GM23338 (cell line): ENCODE results near the gene IL16. TPM values are rescaled to one million over a fixed set of nuclear protein-coding genes. Genes with fewer than 3 reads are reported as not detected.
A peak's percentile ranks its signal among the peaks of the same experiment; 100 is the strongest.

Experiments used
- ATAC-seq: fragments of 200-7000 bp; cut with Tn5 transposase; 3 replicates; pipeline ENCODE4 v1.9.1; 2020
- DNase-seq: peaks from one replicate; pipeline ENCODE4 v3.0.0-alpha.2; 2015; ENCODE audit warnings: low spot score
- H2AFZ ChIP-seq: fragments of 200-600 bp; sonication (generic); 2 replicates; pipeline ENCODE4 v1.8.0; 2016; ENCODE audit warnings: antibody characterized with exemption, mild to moderate bottlenecking, moderate library complexity
- H3F3A ChIP-seq: fragments of 200-600 bp; sonication (generic); replicated peaks from 2 replicates; pipeline ENCODE4 v1.8.0; 2017; ENCODE audit warnings: antibody characterized with exemption, mixed run types, low read depth
- H3K27ac ChIP-seq: fragments of 200-600 bp; sonication (generic); 2 replicates; pipeline ENCODE4 v1.6.1; 2016; ENCODE audit warnings: low read depth
- H3K27me3 ChIP-seq: fragments of 200-600 bp; sonication (generic); 2 replicates; pipeline ENCODE4 v1.8.0; 2016; ENCODE audit warnings: mild to moderate bottlenecking, mixed run types, moderate library complexity; ENCODE audit not compliant: insufficient read depth
- H3K36me3 ChIP-seq: fragments of 200-600 bp; sonication (generic); 2 replicates; pipeline ENCODE4 v1.8.0; 2016; ENCODE audit warnings: mild to moderate bottlenecking; ENCODE audit not compliant: insufficient read depth
- H3K4me1 ChIP-seq: fragments of 200-600 bp; sonication (generic); 2 replicates; pipeline ENCODE4 v1.8.0; 2016; ENCODE audit warnings: mild to moderate bottlenecking, moderate library complexity; ENCODE audit not compliant: insufficient read depth
- H3K4me2 ChIP-seq: fragments of 200-600 bp; sonication (generic); 2 replicates; pipeline ENCODE4 v1.7.1; 2017; ENCODE audit warnings: mixed run types
- H3K4me3 ChIP-seq: fragments of 200-600 bp; sonication (generic); 2 replicates; pipeline ENCODE4 v1.6.1; 2016; ENCODE audit warnings: mixed run types
- H3K79me2 ChIP-seq: fragments of 200-600 bp; sonication (generic); replicated peaks from 2 replicates; pipeline ENCODE4 v1.8.0; 2017; ENCODE audit warnings: mild to moderate bottlenecking; ENCODE audit not compliant: insufficient read depth
- H3K9me2 ChIP-seq: fragments of 200-600 bp; sonication (generic); 2 replicates; pipeline ENCODE4 v1.8.0; 2017; ENCODE audit not compliant: insufficient read depth
- H4K20me1 ChIP-seq: fragments of 200-600 bp; sonication (generic); replicated peaks from 2 replicates; pipeline ENCODE4 v1.8.0; 2017; ENCODE audit warnings: mild to moderate bottlenecking; ENCODE audit not compliant: insufficient read depth
- H3K27ac Mint-ChIP-seq: 2 replicates; pipeline ENCODE4 v1.8.0; 2020; ENCODE audit warnings: inconsistent platforms, mild to moderate bottlenecking, moderate library complexity, mixed read lengths
- H3K27me3 Mint-ChIP-seq: 3 replicates; pipeline ENCODE4 v1.8.0; 2022; ENCODE audit warnings: low read depth, mild to moderate bottlenecking, moderate library complexity, mixed read lengths, inconsistent platforms; ENCODE audit not compliant: insufficient read depth, poor library complexity
- H3K36me3 Mint-ChIP-seq: 3 replicates; pipeline ENCODE4 v1.8.0; 2021; ENCODE audit warnings: low read depth, mild to moderate bottlenecking, inconsistent platforms, moderate library complexity, mixed read lengths
- H3K4me1 Mint-ChIP-seq: 3 replicates; pipeline ENCODE4 v1.8.0; 2020; ENCODE audit warnings: mild to moderate bottlenecking, inconsistent platforms, mixed read lengths
- H3K4me3 Mint-ChIP-seq: 3 replicates; pipeline ENCODE4 v1.8.0; 2021; ENCODE audit warnings: moderate library complexity, mild to moderate bottlenecking, inconsistent platforms, mixed read lengths
- H3K9me3 Mint-ChIP-seq: 3 replicates; pipeline ENCODE4 v1.8.0; 2020; ENCODE audit warnings: moderate library complexity, mild to moderate bottlenecking, inconsistent platforms, mixed read lengths
- CREB1 ChIP-seq: fragments of 250-450 bp; sonication (Bioruptor Pico); IDR thresholded peaks from 2 replicates; pipeline ENCODE4 v1.5.0; 2020; ENCODE audit warnings: low read depth, mild to moderate bottlenecking, moderate library complexity
- EZH2 ChIP-seq: fragments of 200-600 bp; sonication (generic); IDR thresholded peaks from one replicate; pipeline ENCODE4 v1.8.0; 2017; ENCODE audit warnings: antibody characterized with exemption, mild to moderate bottlenecking, low read depth; ENCODE audit not compliant: unreplicated experiment
- JUNB ChIP-seq: IDR thresholded peaks from one replicate; pipeline ENCODE4 v1.6.1; 2016; ENCODE audit warnings: antibody characterized with exemption; ENCODE audit not compliant: unreplicated experiment
- NANOG ChIP-seq: IDR thresholded peaks from 2 replicates; pipeline ENCODE4 v1.6.1; 2016; ENCODE audit warnings: antibody characterized with exemption, borderline replicate concordance
- POLR2AphosphoS5 ChIP-seq: IDR thresholded peaks from 2 replicates; pipeline ENCODE4 v1.6.1; 2016; ENCODE audit warnings: antibody characterized with exemption, low read depth
- STAT1 ChIP-seq: IDR thresholded peaks from one replicate; pipeline ENCODE4 v1.6.1; 2016; ENCODE audit warnings: antibody characterized with exemption; ENCODE audit not compliant: unreplicated experiment
- ZNF114 ChIP-seq: fragments of 250-450 bp; sonication (Bioruptor Pico); IDR thresholded peaks from 2 replicates; pipeline ENCODE4 v1.5.0; 2020; ENCODE audit warnings: mild to moderate bottlenecking, moderate library complexity
- polyA plus RNA-seq: library from polyadenylated mRNA; unstranded; fragments of >200 nt; fragmentation: Nextera tagmentation; extraction: Ambion mirVana; gene quantifications from 2 replicates; pipeline ENCODE4 v1.2.1, GENCODE V29; 2016
- total RNA-seq: library from RNA; depleted of rRNA; stranded (reverse); fragments of >200 nt; shearing (Covaris generic); gene quantifications from 2 replicates; pipeline ENCODE4 v1.2.3, GENCODE V29; 2014
- TF ChIP-seq, protein P1 (sequence below): fragments of 250-450 bp; sonication (Bioruptor Pico); IDR thresholded peaks from 2 replicates; pipeline ENCODE4 v1.5.0; 2020; ENCODE audit warnings: mild to moderate bottlenecking, moderate library complexity
- TF ChIP-seq, protein P2 (sequence below), 2 experiments: fragments of 200-600 bp in 1 of 2; sonication (generic) in 1 of 2; conservative IDR thresholded peaks; 2 replicates each; pipeline versions ENCODE4 v1.5.1 to v1.6.1; 2016 to 2017; ENCODE audit warnings: antibody characterized with exemption in 2 of 2, low read depth in 2 of 2, mild to moderate bottlenecking in 2 of 2, moderate library complexity in 1 of 2
- TF ChIP-seq, protein P3 (sequence below): IDR thresholded peaks from one replicate; pipeline ENCODE4 v1.6.1; 2018; ENCODE audit warnings: antibody characterized with exemption; ENCODE audit not compliant: unreplicated experiment

Gene IL16
- total and polyA plus RNA-seq, 2 experiments from 2014 or later, result 0.29 TPM; not detected in 1

- TF ChIP-seq, protein P1, sequence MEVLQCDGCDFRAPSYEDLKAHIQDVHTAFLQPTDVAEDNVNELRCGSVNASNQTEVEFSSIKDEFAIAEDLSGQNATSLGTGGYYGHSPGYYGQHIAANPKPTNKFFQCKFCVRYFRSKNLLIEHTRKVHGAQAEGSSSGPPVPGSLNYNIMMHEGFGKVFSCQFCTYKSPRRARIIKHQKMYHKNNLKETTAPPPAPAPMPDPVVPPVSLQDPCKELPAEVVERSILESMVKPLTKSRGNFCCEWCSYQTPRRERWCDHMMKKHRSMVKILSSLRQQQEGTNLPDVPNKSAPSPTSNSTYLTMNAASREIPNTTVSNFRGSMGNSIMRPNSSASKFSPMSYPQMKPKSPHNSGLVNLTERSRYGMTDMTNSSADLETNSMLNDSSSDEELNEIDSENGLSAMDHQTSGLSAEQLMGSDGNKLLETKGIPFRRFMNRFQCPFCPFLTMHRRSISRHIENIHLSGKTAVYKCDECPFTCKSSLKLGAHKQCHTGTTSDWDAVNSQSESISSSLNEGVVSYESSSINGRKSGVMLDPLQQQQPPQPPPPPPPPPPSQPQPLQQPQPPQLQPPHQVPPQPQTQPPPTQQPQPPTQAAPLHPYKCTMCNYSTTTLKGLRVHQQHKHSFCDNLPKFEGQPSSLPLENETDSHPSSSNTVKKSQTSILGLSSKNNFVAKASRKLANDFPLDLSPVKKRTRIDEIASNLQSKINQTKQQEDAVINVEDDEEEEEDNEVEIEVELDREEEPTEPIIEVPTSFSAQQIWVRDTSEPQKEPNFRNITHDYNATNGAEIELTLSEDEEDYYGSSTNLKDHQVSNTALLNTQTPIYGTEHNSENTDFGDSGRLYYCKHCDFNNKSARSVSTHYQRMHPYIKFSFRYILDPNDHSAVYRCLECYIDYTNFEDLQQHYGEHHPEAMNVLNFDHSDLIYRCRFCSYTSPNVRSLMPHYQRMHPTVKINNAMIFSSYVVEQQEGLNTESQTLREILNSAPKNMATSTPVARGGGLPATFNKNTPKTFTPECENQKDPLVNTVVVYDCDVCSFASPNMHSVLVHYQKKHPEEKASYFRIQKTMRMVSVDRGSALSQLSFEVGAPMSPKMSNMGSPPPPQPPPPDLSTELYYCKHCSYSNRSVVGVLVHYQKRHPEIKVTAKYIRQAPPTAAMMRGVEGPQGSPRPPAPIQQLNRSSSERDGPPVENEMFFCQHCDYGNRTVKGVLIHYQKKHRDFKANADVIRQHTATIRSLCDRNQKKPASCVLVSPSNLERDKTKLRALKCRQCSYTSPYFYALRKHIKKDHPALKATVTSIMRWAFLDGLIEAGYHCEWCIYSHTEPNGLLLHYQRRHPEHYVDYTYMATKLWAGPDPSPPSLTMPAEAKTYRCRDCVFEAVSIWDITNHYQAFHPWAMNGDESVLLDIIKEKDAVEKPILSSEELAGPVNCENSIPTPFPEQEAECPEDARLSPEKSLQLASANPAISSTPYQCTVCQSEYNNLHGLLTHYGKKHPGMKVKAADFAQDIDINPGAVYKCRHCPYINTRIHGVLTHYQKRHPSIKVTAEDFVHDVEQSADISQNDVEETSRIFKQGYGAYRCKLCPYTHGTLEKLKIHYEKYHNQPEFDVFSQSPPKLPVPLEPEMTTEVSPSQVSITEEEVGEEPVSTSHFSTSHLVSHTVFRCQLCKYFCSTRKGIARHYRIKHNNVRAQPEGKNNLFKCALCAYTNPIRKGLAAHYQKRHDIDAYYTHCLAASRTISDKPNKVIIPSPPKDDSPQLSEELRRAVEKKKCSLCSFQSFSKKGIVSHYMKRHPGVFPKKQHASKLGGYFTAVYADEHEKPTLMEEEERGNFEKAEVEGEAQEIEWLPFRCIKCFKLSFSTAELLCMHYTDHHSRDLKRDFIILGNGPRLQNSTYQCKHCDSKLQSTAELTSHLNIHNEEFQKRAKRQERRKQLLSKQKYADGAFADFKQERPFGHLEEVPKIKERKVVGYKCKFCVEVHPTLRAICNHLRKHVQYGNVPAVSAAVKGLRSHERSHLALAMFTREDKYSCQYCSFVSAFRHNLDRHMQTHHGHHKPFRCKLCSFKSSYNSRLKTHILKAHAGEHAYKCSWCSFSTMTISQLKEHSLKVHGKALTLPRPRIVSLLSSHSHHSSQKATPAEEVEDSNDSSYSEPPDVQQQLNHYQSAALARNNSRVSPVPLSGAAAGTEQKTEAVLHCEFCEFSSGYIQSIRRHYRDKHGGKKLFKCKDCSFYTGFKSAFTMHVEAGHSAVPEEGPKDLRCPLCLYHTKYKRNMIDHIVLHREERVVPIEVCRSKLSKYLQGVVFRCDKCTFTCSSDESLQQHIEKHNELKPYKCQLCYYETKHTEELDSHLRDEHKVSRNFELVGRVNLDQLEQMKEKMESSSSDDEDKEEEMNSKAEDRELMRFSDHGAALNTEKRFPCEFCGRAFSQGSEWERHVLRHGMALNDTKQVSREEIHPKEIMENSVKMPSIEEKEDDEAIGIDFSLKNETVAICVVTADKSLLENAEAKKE (CRISPR knock-in tag), result no peak
- TF ChIP-seq POLR2AphosphoS5 (no peak), ZNF114 (CRISPR knock-in tag) (no peak), JUNB (no peak), EZH2 (no peak), STAT1 (no peak), NANOG (no peak), CREB1 (CRISPR knock-in tag) (no peak)
- TF ChIP-seq, protein P2, sequence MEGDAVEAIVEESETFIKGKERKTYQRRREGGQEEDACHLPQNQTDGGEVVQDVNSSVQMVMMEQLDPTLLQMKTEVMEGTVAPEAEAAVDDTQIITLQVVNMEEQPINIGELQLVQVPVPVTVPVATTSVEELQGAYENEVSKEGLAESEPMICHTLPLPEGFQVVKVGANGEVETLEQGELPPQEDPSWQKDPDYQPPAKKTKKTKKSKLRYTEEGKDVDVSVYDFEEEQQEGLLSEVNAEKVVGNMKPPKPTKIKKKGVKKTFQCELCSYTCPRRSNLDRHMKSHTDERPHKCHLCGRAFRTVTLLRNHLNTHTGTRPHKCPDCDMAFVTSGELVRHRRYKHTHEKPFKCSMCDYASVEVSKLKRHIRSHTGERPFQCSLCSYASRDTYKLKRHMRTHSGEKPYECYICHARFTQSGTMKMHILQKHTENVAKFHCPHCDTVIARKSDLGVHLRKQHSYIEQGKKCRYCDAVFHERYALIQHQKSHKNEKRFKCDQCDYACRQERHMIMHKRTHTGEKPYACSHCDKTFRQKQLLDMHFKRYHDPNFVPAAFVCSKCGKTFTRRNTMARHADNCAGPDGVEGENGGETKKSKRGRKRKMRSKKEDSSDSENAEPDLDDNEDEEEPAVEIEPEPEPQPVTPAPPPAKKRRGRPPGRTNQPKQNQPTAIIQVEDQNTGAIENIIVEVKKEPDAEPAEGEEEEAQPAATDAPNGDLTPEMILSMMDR (conservative IDR thresholded peaks at IDR 0.05; ENCODE audit: low read depth in 2 of 2), result no peak
Measured at GRCh38 chr15:81221449-81221848, 24.8 kb downstream of the IL16 start (continued).

DNA sequence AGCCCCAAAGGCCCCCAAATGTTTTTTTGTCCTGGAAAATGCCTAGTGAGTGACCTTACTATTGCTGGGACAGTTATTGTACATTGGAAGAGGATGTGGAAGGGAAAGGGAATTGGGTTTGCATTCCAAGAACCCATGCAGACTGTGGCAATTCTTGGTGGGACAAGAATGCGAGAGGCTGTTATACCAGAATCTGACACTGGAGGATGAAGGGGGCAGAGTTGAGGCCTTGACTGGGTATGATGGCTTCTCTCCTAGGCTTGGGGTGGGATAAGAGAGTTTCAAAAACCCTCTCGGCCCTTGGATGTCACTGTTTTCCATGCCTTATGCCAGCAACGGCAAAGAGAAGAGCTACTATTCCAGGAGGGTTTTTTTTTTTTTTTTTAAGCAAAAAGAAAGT lies 25.3 kb downstream of the IL16 start:
- Histone ChIP-seq H3K9me2 (peaks cover 2% of the 10 kb centered on the region; the same call in 1 of the 2 replicates), H3K27me3 (no peaks in the 10 kb centered on the region), H3F3A (no peaks in the 10 kb centered on the region), H4K20me1 (no peaks in the 10 kb centered on the region), H2AFZ (no peak overlapping the region), H3K4me2 (no peak overlapping the region), H3K4me1 (no peaks in the 10 kb centered on the region), H3K36me3 (no peaks in the 10 kb centered on the region), H3K27ac (no peak overlapping the region), H3K4me3 (no peak overlapping the region), H3K79me2 (no peaks in the 10 kb centered on the region)
- H3K4me3 Mint-ChIP-seq, result no peak overlapping the region
- H3K27me3 Mint-ChIP-seq, result peaks cover 2% of the 10 kb centered on the region
- no peaks in the 10 kb centered on the region for H3K9me3 Mint-ChIP-seq
- no peak overlapping the region for H3K27ac Mint-ChIP-seq
- H3K4me1 Mint-ChIP-seq, result no peaks in the 10 kb centered on the region; the same call in 2 of the 3 replicates
- peak; percentile 61 for ATAC-seq
- no peaks in the 10 kb centered on the region for H3K36me3 Mint-ChIP-seq
- peak; percentile 34 for DNase-seq
- TF ChIP-seq, protein P3, sequence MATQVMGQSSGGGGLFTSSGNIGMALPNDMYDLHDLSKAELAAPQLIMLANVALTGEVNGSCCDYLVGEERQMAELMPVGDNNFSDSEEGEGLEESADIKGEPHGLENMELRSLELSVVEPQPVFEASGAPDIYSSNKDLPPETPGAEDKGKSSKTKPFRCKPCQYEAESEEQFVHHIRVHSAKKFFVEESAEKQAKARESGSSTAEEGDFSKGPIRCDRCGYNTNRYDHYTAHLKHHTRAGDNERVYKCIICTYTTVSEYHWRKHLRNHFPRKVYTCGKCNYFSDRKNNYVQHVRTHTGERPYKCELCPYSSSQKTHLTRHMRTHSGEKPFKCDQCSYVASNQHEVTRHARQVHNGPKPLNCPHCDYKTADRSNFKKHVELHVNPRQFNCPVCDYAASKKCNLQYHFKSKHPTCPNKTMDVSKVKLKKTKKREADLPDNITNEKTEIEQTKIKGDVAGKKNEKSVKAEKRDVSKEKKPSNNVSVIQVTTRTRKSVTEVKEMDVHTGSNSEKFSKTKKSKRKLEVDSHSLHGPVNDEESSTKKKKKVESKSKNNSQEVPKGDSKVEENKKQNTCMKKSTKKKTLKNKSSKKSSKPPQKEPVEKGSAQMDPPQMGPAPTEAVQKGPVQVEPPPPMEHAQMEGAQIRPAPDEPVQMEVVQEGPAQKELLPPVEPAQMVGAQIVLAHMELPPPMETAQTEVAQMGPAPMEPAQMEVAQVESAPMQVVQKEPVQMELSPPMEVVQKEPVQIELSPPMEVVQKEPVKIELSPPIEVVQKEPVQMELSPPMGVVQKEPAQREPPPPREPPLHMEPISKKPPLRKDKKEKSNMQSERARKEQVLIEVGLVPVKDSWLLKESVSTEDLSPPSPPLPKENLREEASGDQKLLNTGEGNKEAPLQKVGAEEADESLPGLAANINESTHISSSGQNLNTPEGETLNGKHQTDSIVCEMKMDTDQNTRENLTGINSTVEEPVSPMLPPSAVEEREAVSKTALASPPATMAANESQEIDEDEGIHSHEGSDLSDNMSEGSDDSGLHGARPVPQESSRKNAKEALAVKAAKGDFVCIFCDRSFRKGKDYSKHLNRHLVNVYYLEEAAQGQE, result no peak
- TF ChIP-seq POLR2AphosphoS5 (no peak), CREB1 (CRISPR knock-in tag) (no peak)
- TF ChIP-seq, protein P2 (conservative IDR thresholded peaks at IDR 0.05; ENCODE audit: low read depth in 2 of 2), result peak; percentile 12 to 22; a peak in 1 of 4 replicates
